Stomach smooth muscle (tissue), 2 donors: ENCODE data around the gene VTI1A.
"Not testable (repeated sequence)": the region's sequence is repeated elsewhere in the genome, so short reads cannot be mapped to it uniquely, and the experiment has no call there.

Source experiments
- H3K27ac ChIP-seq: one replicate; pipeline ENCODE4 v1.7.0; 2013; ENCODE audit warnings: mild to moderate bottlenecking, low read length, inconsistent platforms
- H3K27me3 ChIP-seq, 2 donors: one replicate each; pipeline ENCODE4 v1.7.0; 2013; ENCODE audit warnings: low read length in 2 of 2; ENCODE audit not compliant: insufficient read depth in 2 of 2, control insufficient read depth in 1 of 2
- H3K36me3 ChIP-seq, 2 donors: one replicate each; pipeline ENCODE4 v1.7.0; 2013; ENCODE audit warnings: low read length in 2 of 2; ENCODE audit not compliant: control insufficient read depth in 2 of 2, insufficient read depth in 2 of 2
- H3K4me1 ChIP-seq: one replicate; pipeline ENCODE4 v1.7.0; 2013; ENCODE audit warnings: low read length; ENCODE audit not compliant: control insufficient read depth, insufficient read depth
- H3K4me3 ChIP-seq, 2 donors: one replicate each; pipeline ENCODE4 v1.7.0; 2013; ENCODE audit warnings: low read length in 2 of 2
- H3K9ac ChIP-seq, 2 donors: one replicate each; pipeline ENCODE4 v1.7.0; 2013; ENCODE audit warnings: low read length in 2 of 2, mild to moderate bottlenecking in 1 of 2
- H3K9me3 ChIP-seq, 2 donors: one replicate each; pipeline ENCODE4 v1.7.0; 2013; ENCODE audit warnings: low read length in 2 of 2; ENCODE audit not compliant: control insufficient read depth in 2 of 2
- donor health status: healthy.
- donor health status: Pancreatic carcinoma.

VTI1A gene

GRCh38 chr10:112539340-112539739, 92.3 kb downstream of the VTI1A start:
- Histone ChIP-seq H3K4me3 (no peak overlapping the region), H3K36me3 (peaks cover 0 to 7% of the 10 kb centered on the region in 2 donors), H3K27ac (no peak overlapping the region), H3K9me3 (no peaks in the 10 kb centered on the region), H3K27me3 (no peaks in the 10 kb centered on the region), H3K9ac (no peak overlapping the region), H3K4me1 (no peaks in the 10 kb centered on the region)

GRCh38 chr10:112542823-112543222, 95.8 kb downstream of the VTI1A start:
- not testable (repeated sequence) for H3K27ac ChIP-seq, H3K9ac ChIP-seq, H3K27me3 ChIP-seq, H3K36me3 ChIP-seq, H3K9me3 ChIP-seq, H3K4me1 ChIP-seq, H3K4me3 ChIP-seq

GRCh38 chr10:112546474-112546873, 99.5 kb downstream of the VTI1A start:
- Histone ChIP-seq H3K36me3 (peaks cover 0 to 3% of the 10 kb centered on the region in 2 donors), H3K9ac (no peak overlapping the region), H3K4me1 (no peaks in the 10 kb centered on the region), H3K27me3 (no peaks in the 10 kb centered on the region), H3K9me3 (no peaks in the 10 kb centered on the region), H3K4me3 (no peak overlapping the region), H3K27ac (no peak overlapping the region)

- Histone ChIP-seq H3K36me3 (peaks cover 0 to 2% of the 10 kb centered on the region in 2 donors), H3K4me1 (no peaks in the 10 kb centered on the region), H3K27ac (no peak overlapping the region), H3K27me3 (no peaks in the 10 kb centered on the region), H3K9ac (no peak overlapping the region), H3K9me3 (no peaks in the 10 kb centered on the region), H3K4me3 (no peak overlapping the region)
These were observed 101.7 kb downstream of the VTI1A start for GRCh38 chr10:112548535-112549276.

GRCh38 chr10:112552593-112553110, 105.6 kb downstream of the VTI1A start:
- H3K27me3 ChIP-seq, result no peaks in the 10 kb centered on the region
- no peaks in the 10 kb centered on the region for H3K36me3 ChIP-seq
- H3K9me3 ChIP-seq, result no peaks in the 10 kb centered on the region
- H3K9ac ChIP-seq, result no peak overlapping the region
- no peaks in the 10 kb centered on the region for H3K4me1 ChIP-seq
- H3K4me3 ChIP-seq, result no peak overlapping the region
- no peak overlapping the region for H3K27ac ChIP-seq

GRCh38 chr10:112553315-112553714, 106.3 kb downstream of the VTI1A start:
- H3K27me3 ChIP-seq, result no peaks in the 10 kb centered on the region

GRCh38 chr10:112554263-112554662, 107.2 kb downstream of the VTI1A start:
- H3K9ac ChIP-seq, result no peak overlapping the region
- no peaks in the 10 kb centered on the region for H3K9me3 ChIP-seq
- H3K27ac ChIP-seq, result no peak overlapping the region
- H3K4me1 ChIP-seq, result no peaks in the 10 kb centered on the region
- H3K4me3 ChIP-seq, result no peak overlapping the region
- H3K27me3 ChIP-seq, result no peaks in the 10 kb centered on the region
- H3K36me3 ChIP-seq, result no peaks in the 10 kb centered on the region

More at GRCh38 chr10:112553315-112553714, 106.3 kb downstream of the VTI1A start:
- H3K36me3 ChIP-seq, result no peaks in the 10 kb centered on the region
- H3K9me3 ChIP-seq, result no peaks in the 10 kb centered on the region
- no peaks in the 10 kb centered on the region for H3K4me1 ChIP-seq
- no peak overlapping the region for H3K9ac ChIP-seq
- no peak overlapping the region for H3K27ac ChIP-seq
- no peak overlapping the region for H3K4me3 ChIP-seq

GRCh38 chr10:112557197-112557596, 110.2 kb downstream of the VTI1A start:
- H3K4me3 ChIP-seq, result no peak overlapping the region
- no peaks in the 10 kb centered on the region for H3K4me1 ChIP-seq
- no peak overlapping the region for H3K9ac ChIP-seq
- H3K27ac ChIP-seq, result no peak overlapping the region
- no peaks in the 10 kb centered on the region for H3K36me3 ChIP-seq
- no peaks in the 10 kb centered on the region for H3K27me3 ChIP-seq
- H3K9me3 ChIP-seq, result no peaks in the 10 kb centered on the region

- H3K9me3 ChIP-seq, result no peaks in the 10 kb centered on the region
- no peaks in the 10 kb centered on the region for H3K27me3 ChIP-seq
- H3K4me1 ChIP-seq, result no peaks in the 10 kb centered on the region
- no peak overlapping the region for H3K27ac ChIP-seq
- no peak overlapping the region for H3K4me3 ChIP-seq
- H3K9ac ChIP-seq, result no peak overlapping the region
- H3K36me3 ChIP-seq, result no peaks in the 10 kb centered on the region
These were observed 111.6 kb downstream of the VTI1A start for GRCh38 chr10:112558476-112559142.

GRCh38 chr10:112559349-112559748, 112.3 kb downstream of the VTI1A start:
- Histone ChIP-seq H3K4me3 (no peak overlapping the region), H3K27ac (no peak overlapping the region), H3K4me1 (no peaks in the 10 kb centered on the region), H3K9ac (no peak overlapping the region), H3K27me3 (no peaks in the 10 kb centered on the region), H3K9me3 (no peaks in the 10 kb centered on the region), H3K36me3 (no peaks in the 10 kb centered on the region)

- no peaks in the 10 kb centered on the region for H3K9me3 ChIP-seq
- no peak overlapping the region for H3K9ac ChIP-seq
- no peaks in the 10 kb centered on the region for H3K36me3 ChIP-seq
- no peak overlapping the region for H3K27ac ChIP-seq
- no peaks in the 10 kb centered on the region for H3K27me3 ChIP-seq
- H3K4me1 ChIP-seq, result no peaks in the 10 kb centered on the region
- no peak overlapping the region for H3K4me3 ChIP-seq
These were observed 115.1 kb downstream of the VTI1A start for GRCh38 chr10:112562122-112562521.
